ENCODE data around the gene NAA35.
"Not testable (repeated sequence)": the region's sequence is repeated elsewhere in the genome, so short reads cannot be mapped to it uniquely, and the experiment has no call there.

Gene NAA35

GRCh38 chr9:85944672-85945071 is 3.7 kb downstream of the NAA35 start:
- no peak for DNase-seq (ENCODE audit: low read depth)

- DNase-seq (ENCODE audit: low read depth), result no peak
Measured at GRCh38 chr9:85949586-85950335, 8.8 kb downstream of the NAA35 start.

DNA sequence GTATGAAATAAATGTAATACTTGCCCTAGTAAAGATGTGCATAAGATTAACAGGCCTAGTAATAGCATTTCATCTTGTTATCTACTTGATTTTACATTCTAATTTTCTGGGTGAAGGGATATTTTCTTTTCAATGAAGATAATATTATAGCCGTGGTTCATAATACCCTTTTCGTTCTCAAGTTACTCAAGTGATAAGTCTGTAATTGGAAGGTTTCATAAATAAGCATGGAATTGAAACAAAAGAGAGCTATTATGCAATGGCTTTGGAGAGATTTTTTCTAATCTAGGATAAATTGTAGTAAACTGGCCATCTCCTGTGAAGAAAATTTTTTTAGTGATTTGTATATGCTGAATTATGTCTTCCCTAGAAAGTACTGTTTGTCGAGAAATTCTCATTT is 19.0 kb downstream of the NAA35 start:
- no peak for DNase-seq (ENCODE audit: low read depth)

DNA sequence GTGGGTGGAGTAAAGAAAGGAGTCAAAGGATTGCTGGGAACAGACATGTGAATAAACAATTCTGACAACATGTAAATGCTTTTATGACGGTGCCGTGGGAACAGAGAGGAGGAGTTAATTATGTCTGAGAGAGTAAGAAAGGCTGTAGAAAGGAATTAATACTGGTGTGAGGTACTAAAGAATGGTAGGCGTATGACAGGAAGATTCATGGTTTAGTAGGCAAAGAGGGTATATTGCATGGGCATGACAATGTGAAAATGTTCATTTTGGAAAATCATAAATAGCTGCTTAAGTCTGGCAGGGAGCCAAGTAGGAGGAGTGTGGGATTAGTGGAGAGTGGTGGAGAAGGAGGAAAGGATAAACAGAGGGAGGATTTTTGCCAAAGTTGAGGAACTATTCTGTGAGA is 19.7 kb downstream of the NAA35 start:
- DNase-seq (ENCODE audit: low read depth), result no peak

DNA sequence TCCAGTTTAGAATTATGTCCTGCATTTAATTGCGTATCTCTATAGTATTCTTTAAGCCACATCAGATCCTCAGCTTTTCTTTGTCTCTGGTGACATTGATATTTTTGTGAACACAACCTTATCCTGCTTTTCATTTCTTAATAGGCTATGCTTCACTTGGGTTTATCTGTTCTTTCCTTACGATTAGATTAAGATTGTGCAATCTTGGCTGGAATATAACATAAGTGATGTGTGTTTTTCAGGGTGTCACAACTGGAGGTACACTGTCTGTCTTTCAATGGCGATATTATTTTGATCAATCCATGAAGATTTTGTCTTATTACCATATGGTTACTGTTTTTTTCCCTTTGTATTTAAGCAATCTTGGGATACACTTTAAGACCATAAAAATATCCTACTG is 23.6 kb downstream of the NAA35 start:
- no peak for DNase-seq (ENCODE audit: low read depth)

DNA sequence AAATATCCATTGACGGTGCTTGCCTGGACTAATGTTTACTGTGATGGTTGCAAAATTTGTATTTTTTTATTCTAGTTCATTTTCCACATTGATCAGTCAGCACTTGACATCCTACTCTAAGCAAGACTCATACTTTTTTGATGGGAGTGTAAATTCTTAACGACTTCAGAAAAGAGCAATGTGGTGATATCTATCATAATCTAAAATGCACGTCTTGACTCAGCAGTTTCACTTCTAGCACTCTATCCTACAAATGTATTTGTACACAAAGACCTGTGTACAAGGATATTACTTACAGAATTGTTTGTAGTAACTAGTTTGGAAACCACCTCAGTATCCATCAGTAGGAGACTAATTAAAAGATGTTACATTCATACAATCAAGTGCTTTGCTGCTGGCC is 24.0 kb downstream of the NAA35 start:
- DNase-seq (ENCODE audit: low read depth), result no peak

GRCh38 chr9:85969727-85970126 is 28.8 kb downstream of the NAA35 start:
- no peak for DNase-seq (ENCODE audit: low read depth)

DNA sequence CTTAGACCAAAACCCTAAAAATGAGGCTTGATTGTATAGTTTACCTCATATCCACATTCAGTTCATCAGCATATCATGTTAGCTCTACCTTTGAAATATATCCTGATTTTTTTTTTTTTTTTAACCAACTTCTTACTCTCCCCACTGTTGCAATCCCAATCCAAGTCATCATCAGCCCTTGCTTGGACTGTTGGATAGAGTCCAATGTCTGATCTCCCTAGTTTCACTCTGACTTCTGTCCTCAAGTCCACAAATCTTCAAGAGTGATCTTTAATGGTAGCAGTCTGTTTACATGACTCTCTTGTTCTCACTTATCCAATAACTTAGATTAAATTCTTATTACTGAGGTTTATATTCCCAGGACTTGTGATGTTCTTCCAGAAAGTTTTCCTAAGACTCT is 30.8 kb downstream of the NAA35 start:
- no peak for DNase-seq (ENCODE audit: low read depth)

DNA sequence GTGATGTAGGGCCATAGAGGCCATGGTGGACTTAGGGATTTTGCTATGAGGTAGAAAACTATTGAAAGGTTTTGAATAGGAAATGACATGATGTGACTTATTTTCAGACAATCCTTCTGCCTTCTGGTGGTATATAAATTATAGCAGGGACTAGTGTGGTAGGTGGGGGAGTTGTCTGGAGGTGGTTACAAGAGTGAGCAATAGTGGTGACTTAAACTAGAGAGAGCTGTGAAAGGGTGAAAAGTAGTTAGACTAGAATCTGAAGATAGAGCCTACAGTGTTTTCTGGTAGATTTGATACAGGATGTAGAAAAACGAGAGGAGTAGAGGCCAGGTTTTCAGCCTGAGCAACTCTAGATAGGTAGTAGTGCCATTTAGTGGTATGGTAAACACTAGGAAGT is 32.3 kb downstream of the NAA35 start:
- no peak for DNase-seq (ENCODE audit: low read depth)

- not testable (repeated sequence) for DNase-seq (ENCODE audit: low read depth)
Measured at GRCh38 chr9:85974055-85974547, 33.2 kb downstream of the NAA35 start.

GRCh38 chr9:85978496-85978895 is 37.5 kb downstream of the NAA35 start:
- no peak for DNase-seq (ENCODE audit: low read depth)

DNA sequence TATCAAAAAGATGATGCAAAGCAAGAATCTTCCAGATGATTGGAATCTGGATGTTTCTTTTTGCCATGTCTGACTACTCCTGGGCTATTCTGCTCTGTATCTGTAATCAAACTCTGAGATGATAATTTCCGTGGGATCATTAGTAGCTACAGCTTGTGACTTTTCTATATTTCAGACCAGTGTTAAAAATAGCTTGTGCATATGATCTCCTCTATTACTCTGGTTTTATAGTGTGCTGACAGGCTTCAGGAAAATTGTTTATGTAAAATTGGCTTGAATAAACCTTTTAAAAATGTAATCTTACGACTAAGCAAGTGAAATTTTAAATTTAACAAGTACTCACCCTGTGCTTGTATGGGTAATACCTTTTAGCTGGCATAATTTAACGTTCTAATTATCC is 40.4 kb downstream of the NAA35 start:
- DNase-seq (ENCODE audit: low read depth), result no peak

- DNase-seq (ENCODE audit: low read depth), result no peak
Measured at GRCh38 chr9:85984457-85984856, 43.5 kb downstream of the NAA35 start.

GRCh38 chr9:85987236-85987635 is 46.3 kb downstream of the NAA35 start:
- no peak for DNase-seq (ENCODE audit: low read depth)

DNA sequence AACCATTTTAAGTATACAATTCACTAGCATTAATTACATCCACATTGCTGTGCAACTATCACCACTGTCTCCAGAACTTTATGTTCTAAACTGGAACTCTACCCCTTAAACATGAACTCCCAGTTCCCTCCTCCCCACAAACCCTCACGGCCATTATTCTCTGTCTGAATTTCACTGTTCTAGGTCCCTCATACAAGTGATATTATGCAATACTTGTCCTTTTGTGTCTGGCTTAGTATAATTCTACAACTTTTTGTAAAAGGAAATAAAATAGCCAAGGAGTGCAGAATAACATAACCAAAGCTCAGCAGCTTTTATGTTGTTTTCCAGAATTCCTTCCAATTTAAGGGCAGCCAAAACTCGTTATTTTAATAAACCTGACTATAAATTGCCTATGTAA is 53.2 kb downstream of the NAA35 start:
- no peak for DNase-seq (ENCODE audit: low read depth)

DNA sequence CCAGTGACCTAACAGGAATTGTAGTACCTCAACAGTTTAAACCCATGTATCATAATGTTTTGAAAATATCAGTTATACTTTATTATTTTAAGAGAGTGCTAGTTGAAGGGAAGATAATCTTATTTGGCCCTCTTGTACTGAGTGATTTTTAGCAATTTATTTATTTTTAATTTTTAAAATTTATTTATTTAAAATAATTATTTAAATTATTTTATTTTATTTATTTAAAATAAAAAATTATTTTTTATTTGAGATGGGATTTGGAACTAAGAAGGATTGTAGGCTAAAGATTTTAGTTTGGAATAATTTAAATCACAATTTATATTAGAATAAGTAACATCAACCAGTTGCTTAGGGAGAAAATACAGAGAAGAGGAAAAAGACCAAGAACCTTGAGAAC is 54.2 kb downstream of the NAA35 start:
- no peak for DNase-seq (ENCODE audit: low read depth)

GRCh38 chr9:85995599-85995998 is 54.7 kb downstream of the NAA35 start:
- DNase-seq (ENCODE audit: low read depth), result no peak

- DNase-seq (ENCODE audit: low read depth), result no peak
Measured at GRCh38 chr9:86005253-86005775, 64.4 kb downstream of the NAA35 start.

DNA sequence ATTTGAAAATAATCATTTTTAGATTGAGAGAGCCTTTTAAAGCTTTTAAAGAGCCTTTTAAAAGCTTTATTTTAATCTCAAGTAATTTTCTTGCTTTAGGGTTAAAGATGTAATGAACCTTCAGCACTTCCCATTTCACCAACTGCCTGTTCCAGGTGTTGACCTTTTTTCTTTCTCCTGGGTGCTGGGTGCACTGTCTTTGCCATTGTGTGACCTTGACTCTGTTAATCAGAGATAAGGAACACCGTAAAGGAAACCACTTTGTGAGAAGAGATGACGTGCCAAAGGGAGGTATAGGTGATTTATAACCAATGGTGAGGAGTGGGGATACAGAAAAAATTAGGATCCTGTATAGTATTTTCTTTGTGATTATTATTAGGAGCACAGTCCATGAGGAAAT is 68.2 kb downstream of the NAA35 start:
- DNase-seq (ENCODE audit: low read depth), result no peak

DNA sequence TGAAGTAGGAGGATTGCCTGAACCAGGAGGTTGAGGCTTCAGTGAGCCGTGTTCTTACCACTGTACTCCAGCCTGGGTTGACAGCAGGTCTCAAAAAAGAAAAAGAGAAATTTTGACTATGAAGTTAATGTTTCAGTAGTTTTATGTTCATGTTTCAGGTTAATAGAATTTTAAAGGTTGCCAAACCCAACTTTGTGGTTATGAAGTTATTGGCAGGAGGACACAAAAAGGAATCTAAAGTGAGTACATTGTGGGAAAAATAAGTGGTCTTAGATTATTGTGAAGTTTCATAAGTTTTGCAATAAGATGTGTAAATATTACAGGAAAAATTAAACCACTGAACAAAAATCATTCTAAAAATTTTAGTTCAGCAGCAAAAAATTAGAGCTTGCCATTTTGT is 79.8 kb downstream of the NAA35 start:
- DNase-seq (ENCODE audit: low read depth), result no peak

DNA sequence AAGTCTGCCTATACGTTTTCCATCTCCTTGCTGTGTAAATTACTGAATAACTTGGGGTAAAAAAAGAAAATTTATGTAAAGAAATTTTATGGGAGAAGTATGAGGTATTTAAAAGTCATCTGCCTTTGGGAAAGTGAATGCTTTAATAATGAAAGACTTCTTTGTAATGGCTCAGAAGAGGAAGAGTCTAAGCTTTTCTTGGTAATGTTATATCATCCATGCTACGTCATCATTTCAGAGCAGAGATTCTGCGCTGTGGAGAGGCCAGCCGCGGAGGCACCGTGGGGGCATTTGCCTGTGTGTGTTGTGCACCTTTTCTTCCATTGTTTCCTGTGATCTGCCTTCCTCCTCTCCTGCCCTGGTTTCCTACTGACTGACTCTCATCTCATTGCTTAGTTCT is 80.2 kb downstream of the NAA35 start:
- DNase-seq (ENCODE audit: low read depth), result no peak

- no peak for DNase-seq (ENCODE audit: low read depth)
Measured at GRCh38 chr9:86022687-86023266, 81.8 kb downstream of the NAA35 start.

DNA sequence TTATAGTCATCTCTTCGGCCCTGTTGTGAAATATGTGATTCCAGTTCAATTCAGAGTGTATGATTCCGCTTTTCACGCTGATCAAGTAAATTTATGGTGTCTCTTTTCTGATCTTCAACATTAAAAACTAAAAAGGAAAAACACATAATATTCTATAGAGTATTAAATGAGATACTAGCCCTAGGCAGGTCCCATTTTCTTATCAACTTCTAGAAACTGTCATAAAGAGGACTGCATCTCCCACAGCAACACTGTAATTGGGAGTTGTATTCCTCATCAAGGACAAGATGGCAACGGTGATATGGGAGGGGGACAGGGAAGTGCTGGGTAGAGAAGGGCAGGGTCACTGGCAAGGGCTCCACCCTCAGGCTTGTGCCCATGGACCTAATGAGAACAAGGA is 86.8 kb downstream of the NAA35 start:
- no peak for DNase-seq (ENCODE audit: low read depth)

Data from HS-27A (cell line).